G401.6 (cell line): ENCODE measurements around the gene UBE3B.
"Not testable (repeated sequence)": the region's sequence is repeated elsewhere in the genome, so short reads cannot be mapped to it uniquely, and the experiment has no call there.

Source experiments
- FAIRE-seq: peaks from 2 replicates; lab custom pipeline; 2012; peaks lifted over from hg19 to GRCh38; lab: Jason Lieb, UNC

Gene UBE3B

DNA sequence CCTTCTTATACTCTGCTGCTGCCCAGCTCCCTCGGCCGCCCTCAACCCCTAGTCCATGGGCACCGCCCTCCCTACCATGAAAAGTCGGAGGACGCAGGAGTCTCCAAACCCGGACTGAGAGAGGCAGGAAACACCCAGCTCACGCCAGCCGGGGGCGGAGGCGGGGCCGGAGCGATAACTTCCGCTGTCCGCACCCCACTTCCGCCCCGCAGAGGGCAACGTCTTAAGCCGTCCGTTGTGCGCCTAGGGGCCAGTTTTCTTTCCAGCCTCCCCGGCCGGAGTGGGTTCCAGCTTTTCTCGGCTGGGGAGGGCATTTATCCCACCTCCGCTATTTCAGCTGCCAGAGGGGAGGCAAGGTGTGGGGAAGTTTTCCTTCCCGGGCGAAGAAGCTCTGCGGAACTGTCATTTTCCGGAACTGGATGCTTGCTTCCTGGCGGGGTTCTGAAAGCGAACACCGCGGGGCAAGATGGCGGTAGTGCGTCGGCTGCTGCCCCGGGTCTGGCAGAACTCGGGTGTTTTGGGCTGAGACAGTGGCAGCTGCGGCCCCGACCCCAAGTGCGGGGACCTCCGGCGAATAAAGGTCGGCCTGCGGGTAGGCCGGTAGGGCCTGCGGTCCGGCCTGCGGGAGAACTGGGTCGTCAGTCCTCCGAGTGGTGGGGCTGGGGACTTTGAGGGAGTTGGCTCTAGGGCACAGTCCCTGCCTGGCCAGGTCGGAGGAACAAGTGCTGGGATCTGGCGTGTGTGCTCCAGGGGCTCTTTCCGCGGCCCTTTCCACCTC, at the start of gene UBE3B, which contains the start of gene KCTD10:
TSS of gene UBE3B (plus strand) at position 450 of the 778 bp plus-strand sequence. CDS start 5,918 bp downstream, outside the sequence.
TSS of gene KCTD10 (minus strand) at position 116 of the 778 bp plus-strand sequence. CDS start at position 78, 38 bp downstream.
- no peak for FAIRE-seq

DNA sequence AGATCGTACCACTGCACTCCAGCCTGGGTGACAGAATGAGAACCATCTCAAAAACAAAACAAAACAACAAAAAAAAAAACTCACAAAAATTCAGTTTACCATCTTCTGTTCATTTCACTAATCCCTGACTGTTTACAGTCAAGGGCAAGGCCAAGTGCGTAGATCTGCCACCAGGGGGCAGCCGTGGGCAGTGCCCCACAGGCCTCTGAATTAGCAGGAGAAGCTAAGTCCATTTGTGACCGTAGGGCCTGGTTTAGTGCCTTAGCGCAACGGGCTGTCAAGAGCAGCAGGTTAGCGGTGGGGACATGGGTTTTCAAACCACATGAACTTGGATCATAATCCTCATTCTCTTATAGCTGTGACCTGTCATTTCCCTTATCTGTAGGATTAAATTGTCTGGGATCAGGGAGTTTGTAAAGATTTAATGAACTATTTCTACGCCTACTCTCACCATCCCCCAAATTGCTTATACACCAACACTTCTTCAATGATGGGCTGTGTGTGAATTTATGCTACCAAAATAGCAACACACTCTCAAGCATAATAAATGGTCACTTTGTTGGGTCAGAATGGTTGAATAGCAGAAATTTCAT, 49.3 kb upstream of the UBE3B start:
- FAIRE-seq: peak; percentile 83

- FAIRE-seq: not testable (repeated sequence)
Measured at GRCh38 chr12:109428804-109429203, 48.6 kb upstream of the UBE3B start.

GRCh38 chr12:109430244-109430643, 47.2 kb upstream of the UBE3B start:
- no peak for FAIRE-seq

DNA sequence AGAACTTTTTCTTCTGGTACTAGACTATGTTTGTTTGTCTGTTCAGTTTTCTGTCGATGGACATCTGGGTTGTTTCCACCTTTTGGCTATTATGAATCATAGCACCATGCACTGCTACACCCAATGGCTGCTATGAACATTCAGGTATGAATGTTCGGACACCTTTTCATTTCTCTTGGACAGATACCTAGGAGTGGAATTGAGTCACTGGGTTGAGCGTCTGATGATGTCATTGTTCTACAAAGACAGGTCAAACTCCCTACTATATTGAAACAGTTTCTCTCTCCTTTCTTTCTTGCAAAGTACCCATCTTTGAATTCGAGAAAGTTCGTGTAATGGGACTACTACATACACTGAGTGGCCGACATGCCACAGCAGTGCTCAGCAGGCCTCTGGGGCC, 45.0 kb upstream of the UBE3B start:
- FAIRE-seq: no peak

DNA sequence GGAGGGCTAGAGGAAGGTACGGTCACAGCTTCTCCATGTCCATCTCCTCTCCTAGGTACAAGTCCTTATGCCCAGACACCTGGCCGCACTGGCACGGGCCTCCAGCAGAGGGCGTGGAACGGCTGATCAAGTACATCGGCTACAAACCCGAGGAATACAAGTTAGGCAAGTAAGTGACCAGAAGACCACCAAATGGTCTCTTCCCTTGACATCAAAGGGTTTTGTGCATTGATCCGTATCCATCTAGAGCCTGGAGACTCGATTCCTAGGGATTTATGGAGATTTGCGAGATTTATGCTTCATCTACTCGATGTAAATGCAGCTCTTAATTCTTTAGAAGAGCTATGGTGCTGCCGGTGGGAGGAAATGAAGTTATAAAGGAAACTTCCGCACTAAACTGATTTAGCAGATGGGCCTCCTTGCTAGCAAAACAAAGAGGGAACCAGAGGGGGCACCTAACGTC, 44.6 kb upstream of the UBE3B start:
- FAIRE-seq: no peak

GRCh38 chr12:109433618-109434017, 43.8 kb upstream of the UBE3B start:
- no peak for FAIRE-seq

GRCh38 chr12:109434582-109434981, 42.9 kb upstream of the UBE3B start:
- FAIRE-seq: no peak

DNA sequence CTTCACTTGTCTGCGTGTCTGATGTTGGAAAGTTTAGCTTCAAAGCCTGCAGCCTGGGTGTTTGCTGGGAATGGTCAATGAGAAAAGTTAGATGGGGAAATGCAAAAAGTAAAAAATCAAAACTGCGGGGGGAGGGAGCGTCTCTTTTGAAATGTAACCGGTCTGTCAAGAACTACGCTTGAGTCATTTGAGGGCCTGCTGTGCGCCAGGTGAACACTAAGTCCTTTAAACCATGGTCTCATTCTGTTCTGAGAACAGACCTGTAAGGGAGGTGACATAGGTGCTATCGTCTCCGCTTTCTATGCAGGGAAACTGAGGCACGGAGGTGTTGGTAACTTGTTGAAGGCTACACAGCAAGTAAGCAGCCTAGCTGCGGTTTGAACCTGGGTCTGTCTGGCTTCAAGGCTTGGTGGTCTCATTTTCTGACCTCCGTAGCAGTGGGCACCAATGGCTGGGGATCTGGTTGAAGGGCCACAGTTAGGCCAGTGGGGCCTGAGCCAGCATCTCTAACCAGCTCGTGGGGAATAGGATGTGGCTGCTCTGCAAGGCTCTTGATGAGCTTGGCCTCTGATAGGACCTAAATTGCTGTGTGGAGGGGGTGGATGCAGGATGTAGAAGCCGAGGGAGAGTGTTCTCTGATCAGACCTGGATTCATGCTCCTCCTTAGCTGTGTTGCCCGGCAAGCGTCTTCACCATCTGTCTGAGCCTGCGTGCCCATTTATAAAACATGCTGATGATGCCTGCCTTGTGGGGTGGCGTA, 41.8 kb upstream of the UBE3B start:
- no peak for FAIRE-seq

DNA sequence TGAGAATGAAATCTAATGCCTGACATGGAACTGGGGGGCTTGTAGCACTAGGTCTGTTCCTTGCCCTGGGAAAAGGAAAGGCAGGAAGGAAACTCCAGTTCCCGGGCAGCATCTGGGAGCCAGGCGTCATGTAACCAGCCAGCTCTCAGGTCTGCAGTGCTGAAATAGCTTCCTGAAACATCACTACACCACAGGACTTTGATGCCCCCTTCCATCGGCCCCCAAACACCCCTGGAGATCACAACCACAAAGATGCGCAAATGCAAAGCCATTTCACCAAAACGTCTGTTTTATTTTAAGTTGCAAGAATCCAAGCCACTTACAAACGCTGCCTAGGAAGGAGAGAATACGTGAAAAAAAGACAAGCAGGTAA, 41.3 kb upstream of the UBE3B start:
- FAIRE-seq: no peak

- no peak for FAIRE-seq
Measured at GRCh38 chr12:109439181-109439580, 38.3 kb upstream of the UBE3B start.

DNA sequence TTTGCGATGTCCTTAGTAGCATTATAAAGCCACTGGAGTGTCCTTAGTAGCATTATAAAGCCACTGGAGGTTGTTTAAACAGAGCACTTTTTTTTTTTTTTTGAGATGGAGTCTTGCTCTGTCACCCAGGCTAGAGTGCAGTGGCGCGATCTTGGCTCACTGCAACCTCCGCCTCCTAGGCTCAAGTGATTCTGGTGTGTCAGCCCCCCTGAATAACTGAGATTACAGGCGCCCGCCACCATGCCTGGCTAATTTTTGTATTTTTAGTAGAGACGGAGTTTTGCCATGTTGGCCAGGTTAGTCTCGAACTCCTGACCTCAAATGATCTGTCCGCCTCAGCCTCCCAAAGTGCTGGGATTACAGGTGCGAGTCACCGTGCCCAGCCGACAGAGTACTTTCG, 37.5 kb upstream of the UBE3B start:
- FAIRE-seq: not testable (repeated sequence)

- FAIRE-seq: no peak
Measured at GRCh38 chr12:109440851-109441490, 36.5 kb upstream of the UBE3B start.

DNA sequence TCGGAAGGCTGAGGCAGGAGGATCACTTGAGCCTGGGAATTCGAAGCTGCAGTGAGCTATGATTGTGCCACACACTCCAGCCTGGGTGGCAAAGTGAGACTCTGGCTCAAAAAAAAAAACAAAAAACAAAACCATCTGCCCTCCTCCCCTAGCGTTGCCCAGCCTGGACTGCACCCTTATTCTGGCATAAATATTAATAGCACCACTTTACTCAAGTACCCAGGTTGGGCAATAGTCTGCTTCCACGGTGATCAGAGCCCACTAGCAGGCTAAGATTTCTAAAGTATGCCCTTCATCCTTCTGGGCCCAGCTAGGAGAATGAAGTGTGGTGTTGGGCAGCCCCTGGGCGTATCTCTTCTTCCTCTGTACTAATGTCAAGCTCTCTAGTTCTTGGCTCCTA, 33.6 kb upstream of the UBE3B start:
- no peak for FAIRE-seq

DNA sequence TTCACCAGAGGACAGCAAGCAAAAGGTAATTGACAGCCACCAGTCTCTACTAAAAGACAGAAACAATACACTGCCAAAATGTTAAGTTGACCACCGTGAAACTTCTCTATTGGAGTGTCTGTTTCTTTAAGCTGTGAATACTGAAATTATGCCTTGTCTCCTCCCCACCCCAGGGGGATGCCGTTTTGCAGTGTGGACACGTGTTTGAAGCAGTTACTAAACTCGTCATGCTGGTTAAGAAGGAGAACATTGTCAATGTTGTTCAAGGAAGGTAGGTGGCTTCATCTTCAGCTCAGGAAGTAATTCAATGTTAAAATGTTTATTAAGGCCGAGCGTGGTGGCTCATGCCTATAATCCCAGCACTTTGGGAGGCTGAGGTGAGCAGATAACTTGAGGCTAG, 33.2 kb upstream of the UBE3B start:
- FAIRE-seq: no peak

DNA sequence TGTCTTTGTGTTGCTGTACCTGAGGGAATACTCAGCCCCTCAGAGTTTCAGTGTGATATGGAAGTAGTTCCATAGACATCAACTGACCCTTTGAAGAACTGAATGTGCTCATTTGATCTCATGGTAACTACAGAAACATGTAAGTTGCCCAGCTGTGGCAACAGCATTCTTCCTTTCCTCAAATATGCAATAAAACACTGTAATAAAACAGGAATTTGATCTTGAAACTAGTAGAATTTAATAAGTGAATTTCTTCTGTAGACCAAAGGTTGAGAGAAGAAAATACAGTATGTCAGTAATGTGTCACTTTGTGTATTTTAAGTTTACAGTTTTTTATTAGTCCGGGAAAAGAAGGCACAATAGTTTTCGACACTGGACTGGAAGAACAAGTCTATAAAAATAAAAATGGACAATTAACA, 32.2 kb upstream of the UBE3B start:
- FAIRE-seq: no peak

- FAIRE-seq: no peak
Measured at GRCh38 chr12:109446869-109447268, 30.6 kb upstream of the UBE3B start.

DNA sequence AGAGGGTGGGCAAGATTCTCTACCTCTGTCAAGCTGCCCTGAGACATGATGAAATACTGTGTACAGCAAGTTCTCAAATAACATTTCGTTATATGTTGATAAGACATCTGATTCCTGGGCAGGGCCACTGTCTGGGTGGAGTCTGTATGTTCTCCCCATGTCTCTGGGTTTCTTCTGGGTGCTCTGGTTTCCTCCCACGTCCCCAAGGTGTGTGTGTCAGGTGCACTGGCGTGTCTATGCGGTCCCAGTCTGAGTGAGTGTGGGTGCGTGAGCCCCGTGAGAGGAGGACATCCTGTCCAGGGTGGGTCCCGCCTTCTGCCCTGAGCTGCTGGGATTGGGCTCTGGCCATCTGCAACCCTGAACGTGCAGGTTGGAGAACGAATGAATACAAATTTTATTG, 30.0 kb upstream of the UBE3B start:
- no peak for FAIRE-seq

DNA sequence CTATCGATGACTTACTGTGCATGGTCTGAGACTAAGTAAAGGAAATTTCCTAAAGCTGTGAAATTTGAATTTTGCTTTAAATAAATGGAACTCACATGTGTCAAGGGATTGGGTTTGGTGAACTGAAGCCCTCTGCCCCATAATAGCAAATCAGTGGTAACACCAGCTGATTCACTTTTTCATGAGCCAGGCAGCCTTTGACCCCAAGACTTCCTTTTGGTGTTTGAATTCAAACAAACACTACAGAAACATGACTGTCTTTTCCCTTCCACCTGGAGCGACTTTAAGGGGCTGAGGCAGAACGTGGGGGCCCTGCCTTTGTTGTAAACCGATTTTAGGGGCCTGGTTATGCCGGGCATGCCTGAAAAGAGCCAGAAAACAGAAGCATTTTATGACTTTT, 29.2 kb upstream of the UBE3B start:
- no peak for FAIRE-seq

DNA sequence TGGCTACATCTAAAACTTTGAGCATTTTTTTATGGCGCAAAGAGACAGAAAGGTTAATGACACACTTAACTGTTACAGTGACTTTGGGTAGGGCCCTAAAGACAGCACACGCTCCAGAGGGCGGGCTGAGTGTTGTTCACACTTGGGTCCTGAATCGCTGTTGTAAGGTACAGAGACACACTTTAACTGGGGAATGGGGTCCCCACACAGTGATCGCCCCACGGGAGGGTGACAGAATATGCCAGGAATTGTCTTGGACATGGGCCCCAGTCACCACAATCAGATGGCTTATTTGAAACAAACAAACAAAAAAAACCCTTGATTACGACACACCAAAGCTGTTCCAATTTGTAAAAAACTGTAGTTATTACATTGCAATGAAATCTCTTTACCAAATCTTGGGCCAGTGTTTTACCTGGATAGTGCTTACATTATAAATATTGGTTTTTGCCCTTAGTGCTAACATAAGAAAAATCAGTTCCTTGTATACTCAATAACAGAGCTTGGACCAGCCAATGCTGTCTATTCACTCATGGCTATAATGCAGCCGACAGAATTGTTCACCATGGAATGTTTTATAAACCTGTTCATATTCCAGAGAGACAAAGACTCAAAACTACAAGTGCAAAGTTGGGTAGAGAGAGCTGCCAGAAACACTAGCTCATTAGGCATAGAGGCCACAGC, 28.6 kb upstream of the UBE3B start:
- FAIRE-seq: no peak

DNA sequence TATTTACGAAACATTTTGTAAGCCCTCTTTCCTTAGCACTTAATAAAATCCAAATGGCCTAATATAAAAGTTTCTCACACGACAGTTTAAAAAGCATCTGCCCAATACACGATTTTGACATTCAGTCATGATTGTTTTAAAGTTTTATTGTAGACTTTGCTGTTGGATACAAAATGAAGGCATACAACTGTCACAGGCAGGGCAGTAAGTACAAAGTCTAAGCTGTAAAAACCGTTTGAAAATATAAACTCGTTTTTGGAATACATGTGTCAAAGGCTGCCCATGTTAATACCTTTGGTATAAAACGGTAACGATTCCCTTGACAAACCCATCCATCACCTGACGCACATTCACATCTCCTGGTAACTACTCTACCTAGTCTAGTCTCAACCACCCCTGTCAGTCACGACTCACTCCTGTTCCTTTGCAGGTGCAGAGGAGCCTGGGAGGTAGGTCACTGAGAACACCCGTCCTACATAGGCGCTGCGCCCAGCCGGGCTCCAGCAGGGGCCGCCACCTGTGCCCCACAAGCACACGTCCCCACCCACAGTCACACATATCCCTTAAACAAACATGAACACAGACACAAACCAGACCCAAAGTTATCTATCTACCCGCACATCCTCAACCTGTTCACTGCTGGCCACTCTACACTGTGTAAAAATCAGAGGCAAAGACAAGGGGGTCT, 27.4 kb upstream of the UBE3B start:
- no peak for FAIRE-seq
